OCI-LY3 (cell line): ENCODE data around the gene PACSIN2.
"Not testable (repeated sequence)": the region's sequence is repeated elsewhere in the genome, so short reads cannot be mapped to it uniquely, and the experiment has no call there.

Experiments used
- H2AFZ ChIP-seq: fragments of 200-600, 300-600 bp; shearing (Covaris generic); 2 replicates; pipeline ENCODE4 v1.6.0; 2014; ENCODE audit warnings: antibody characterized with exemption, low read depth, low read length
- H3K27ac ChIP-seq: fragments of 200-600, 300-600 bp; sonication (generic); 2 replicates; pipeline ENCODE4 v1.5.1; 2014; ENCODE audit warnings: mild to moderate bottlenecking, low read length, moderate library complexity, mixed read lengths
- H3K27me3 ChIP-seq: fragments of 200-600, 300-600 bp; sonication (generic); 2 replicates; pipeline ENCODE4 v1.6.1; 2014; ENCODE audit warnings: low read depth, low read length, mixed read lengths
- H3K36me3 ChIP-seq: fragments of 200-600, 300-600 bp; sonication (generic); replicated peaks from 2 replicates; pipeline ENCODE3; 2014; ENCODE audit warnings: low read depth, low read length, mixed read lengths
- H3K4me1 ChIP-seq: fragments of 300-600, 200-600 bp; sonication (generic); 2 replicates; pipeline ENCODE4 v1.6.1; 2014; ENCODE audit warnings: low read length, mixed read lengths
- H3K4me2 ChIP-seq: fragments of 200-600, 300-600 bp; sonication (generic); 2 replicates; pipeline ENCODE4 v1.6.1; 2014; ENCODE audit warnings: low read length, mixed read lengths
- H3K4me3 ChIP-seq: fragments of 300-600, 200-600 bp; sonication (generic); 2 replicates; pipeline ENCODE4 v1.5.1; 2014; ENCODE audit warnings: antibody characterized with exemption, mild to moderate bottlenecking, low read length, moderate library complexity
- H3K79me2 ChIP-seq: fragments of 300-600, 200-600 bp; shearing (Covaris generic); 2 replicates; pipeline ENCODE4 v1.6.1; 2014; ENCODE audit warnings: mild to moderate bottlenecking, low read length, mixed read lengths
- H3K9ac ChIP-seq: fragments of 300-600, 200-600 bp; shearing (Covaris generic); 2 replicates; pipeline ENCODE4 v1.6.0; 2014; ENCODE audit warnings: mild to moderate bottlenecking, low read length, moderate library complexity
- H3K9me3 ChIP-seq: fragments of 200-600, 300-600 bp; shearing (Covaris generic); 2 replicates; pipeline ENCODE4 v1.6.1; 2014; ENCODE audit warnings: low read length, mixed read lengths; ENCODE audit not compliant: insufficient read depth
- H4K20me1 ChIP-seq: fragments of 200-600, 300-600 bp; sonication (generic); 2 replicates; pipeline ENCODE4 v1.6.1; 2016; ENCODE audit warnings: low read length, mixed read lengths; ENCODE audit not compliant: insufficient read depth
- EZH2phosphoT487 ChIP-seq: fragments of 200-600 bp; shearing (Covaris generic); IDR thresholded peaks from 2 replicates; pipeline ENCODE4 v1.6.1; 2018; ENCODE audit warnings: antibody characterized with exemption, mixed run types, low read depth
- TF ChIP-seq, protein P1 (sequence below): fragments of 200-600, 300-600 bp; sonication (generic); IDR thresholded peaks from 2 replicates; pipeline ENCODE4 v1.5.1; 2014; ENCODE audit warnings: antibody characterized with exemption, low read length, low read depth

Gene PACSIN2

DNA sequence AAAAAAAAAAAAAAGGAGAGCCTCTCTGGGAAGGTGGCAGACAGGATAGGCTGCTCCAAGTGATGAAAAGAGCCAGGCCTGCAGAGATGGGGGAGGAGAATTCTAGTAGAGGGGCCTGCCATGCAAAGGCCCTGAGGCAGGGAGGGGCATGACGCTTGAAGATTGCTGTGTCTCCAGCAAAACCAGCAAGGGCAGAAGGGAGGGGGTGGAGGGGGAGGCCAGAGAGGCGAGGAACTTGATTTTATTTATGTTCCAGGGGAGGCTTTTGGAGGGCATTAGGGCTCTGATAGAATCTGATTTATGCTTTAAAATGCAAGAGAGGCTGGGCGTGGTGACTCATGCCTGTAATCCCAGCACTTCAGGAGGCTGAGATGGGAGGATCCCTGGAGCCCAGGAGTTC is 16.7 kb upstream of the PACSIN2 start:
- no peaks in the 10 kb centered on the region for H3K27me3 ChIP-seq
- no peak for TF ChIP-seq EZH2phosphoT487
- TF ChIP-seq, protein P1, sequence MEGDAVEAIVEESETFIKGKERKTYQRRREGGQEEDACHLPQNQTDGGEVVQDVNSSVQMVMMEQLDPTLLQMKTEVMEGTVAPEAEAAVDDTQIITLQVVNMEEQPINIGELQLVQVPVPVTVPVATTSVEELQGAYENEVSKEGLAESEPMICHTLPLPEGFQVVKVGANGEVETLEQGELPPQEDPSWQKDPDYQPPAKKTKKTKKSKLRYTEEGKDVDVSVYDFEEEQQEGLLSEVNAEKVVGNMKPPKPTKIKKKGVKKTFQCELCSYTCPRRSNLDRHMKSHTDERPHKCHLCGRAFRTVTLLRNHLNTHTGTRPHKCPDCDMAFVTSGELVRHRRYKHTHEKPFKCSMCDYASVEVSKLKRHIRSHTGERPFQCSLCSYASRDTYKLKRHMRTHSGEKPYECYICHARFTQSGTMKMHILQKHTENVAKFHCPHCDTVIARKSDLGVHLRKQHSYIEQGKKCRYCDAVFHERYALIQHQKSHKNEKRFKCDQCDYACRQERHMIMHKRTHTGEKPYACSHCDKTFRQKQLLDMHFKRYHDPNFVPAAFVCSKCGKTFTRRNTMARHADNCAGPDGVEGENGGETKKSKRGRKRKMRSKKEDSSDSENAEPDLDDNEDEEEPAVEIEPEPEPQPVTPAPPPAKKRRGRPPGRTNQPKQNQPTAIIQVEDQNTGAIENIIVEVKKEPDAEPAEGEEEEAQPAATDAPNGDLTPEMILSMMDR = no peak
- H3K27ac ChIP-seq = no peak overlapping the region
- H3K36me3 ChIP-seq = no peaks in the 10 kb centered on the region
- H3K4me3 ChIP-seq = no peak overlapping the region
- peaks cover 8% of the 10 kb centered on the region for H3K4me1 ChIP-seq
- H4K20me1 ChIP-seq = no peaks in the 10 kb centered on the region
- no peak overlapping the region for H2AFZ ChIP-seq
- H3K4me2 ChIP-seq = no peak overlapping the region
- no peaks in the 10 kb centered on the region for H3K9me3 ChIP-seq
- H3K79me2 ChIP-seq = no peaks in the 10 kb centered on the region
- no peak overlapping the region for H3K9ac ChIP-seq

DNA sequence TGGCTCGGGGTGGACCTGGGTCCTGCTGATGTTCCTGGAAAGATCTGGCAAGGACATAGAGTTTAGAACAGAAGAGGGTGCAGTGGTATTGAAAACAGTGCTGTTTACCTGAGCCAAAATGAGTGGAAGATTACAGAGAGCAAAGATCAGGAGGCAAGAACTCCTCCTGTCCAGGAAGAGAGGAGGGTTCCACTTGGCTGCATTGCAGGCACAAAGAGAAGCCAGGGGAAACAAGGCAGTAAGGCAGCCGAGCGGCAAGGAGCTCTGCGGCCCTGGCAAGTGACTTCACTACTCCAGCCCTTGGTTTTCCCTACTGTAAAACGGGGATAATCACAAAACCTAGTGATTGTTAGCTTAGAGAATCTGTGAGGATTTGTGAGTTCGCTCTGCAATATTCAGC is 3.7 kb upstream of the PACSIN2 start:
- no peak overlapping the region for H3K9ac ChIP-seq
- no peak overlapping the region for H2AFZ ChIP-seq
- H3K27ac ChIP-seq = no peak overlapping the region
- no peaks in the 10 kb centered on the region for H3K27me3 ChIP-seq
- H3K9me3 ChIP-seq = no peaks in the 10 kb centered on the region
- no peaks in the 10 kb centered on the region for H3K36me3 ChIP-seq
- peaks cover 12% of the 10 kb centered on the region for H3K79me2 ChIP-seq
- no peak overlapping the region for H3K4me2 ChIP-seq
- peaks cover 5% of the 10 kb centered on the region for H4K20me1 ChIP-seq
- peaks cover 7% of the 10 kb centered on the region for H3K4me1 ChIP-seq
- TF ChIP-seq, protein P1 = no peak
- TF ChIP-seq EZH2phosphoT487 = no peak
- H3K4me3 ChIP-seq = no peak overlapping the region

DNA sequence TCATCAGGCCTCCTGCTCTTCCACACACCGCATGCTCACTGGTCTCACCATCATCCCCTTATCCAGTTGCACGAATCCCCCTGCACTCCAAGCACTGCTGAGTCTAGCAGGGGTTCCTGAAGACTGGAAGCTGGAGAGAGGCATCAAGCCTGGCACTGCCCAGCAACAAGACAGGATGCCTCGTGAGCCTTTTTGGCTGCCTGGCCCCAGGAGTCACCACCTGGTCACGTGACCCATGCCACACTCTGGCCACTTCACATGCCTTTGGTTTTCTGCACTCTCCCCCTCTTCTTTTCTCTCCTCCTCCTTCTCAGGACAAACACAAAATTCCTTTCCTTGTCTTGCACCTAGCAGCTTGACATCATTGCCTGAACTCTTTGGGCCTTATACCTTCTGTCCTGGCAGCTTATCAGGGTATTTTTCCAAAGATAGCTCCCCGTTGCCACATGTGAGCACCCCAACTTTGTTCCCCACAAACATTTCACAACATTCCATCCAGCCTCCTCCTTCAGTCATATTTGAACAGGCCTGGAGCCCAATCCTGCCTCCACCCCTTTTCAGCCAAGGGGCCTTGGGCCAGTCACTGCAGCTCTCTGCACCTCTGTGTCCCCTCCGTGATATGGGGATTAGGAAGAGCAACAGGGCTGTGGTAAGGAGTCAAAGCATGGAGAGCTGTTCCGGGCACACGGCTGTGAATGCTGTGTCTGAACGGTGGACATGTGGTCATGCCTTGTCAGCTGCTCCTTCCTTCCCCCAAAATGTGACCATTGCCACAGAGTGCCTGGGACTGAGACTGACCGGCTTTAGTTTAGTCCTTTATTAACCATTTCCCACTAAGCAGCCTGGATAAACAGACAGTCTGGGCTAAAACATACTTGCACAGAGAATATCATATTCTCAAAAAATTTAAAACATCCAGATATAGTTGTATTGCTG is 2.8 kb upstream of the PACSIN2 start:
- no peak overlapping the region for H3K27ac ChIP-seq

DNA sequence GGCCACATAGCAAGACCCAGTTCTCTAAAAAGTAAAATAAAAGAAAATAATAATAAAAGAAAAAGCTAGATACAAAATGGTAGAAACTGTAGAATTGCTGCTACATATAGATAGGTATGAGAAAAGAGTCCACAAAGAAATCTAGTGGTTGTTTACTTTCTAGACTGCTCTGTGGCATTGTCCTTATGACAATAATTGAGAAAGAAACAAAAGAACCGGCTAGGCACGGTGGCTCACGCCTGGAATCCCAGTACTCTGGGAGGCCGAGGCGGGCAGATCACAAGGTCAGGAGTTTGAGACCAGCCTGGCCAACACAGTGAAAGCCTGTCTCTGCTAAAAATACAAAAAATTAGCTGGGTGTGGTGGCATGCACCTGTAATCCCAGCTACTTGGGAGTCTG is 1.2 kb upstream of the PACSIN2 start:
- not testable (repeated sequence) for H3K27ac ChIP-seq, H3K9me3 ChIP-seq, H3K27me3 ChIP-seq, H3K9ac ChIP-seq, H3K36me3 ChIP-seq, H3K4me3 ChIP-seq, H3K4me2 ChIP-seq, H2AFZ ChIP-seq
- peaks cover 33% of the 10 kb centered on the region for H3K79me2 ChIP-seq
- H4K20me1 ChIP-seq = peaks cover 17% of the 10 kb centered on the region
- H3K4me1 ChIP-seq = peaks cover 11% of the 10 kb centered on the region

More for the DNA sequence above, 2.8 kb upstream of the PACSIN2 start:
- Histone ChIP-seq H3K9me3 (no peaks in the 10 kb centered on the region), H3K27me3 (no peaks in the 10 kb centered on the region), H3K4me3 (no peak overlapping the region), H3K4me2 (no peak overlapping the region), H2AFZ (no peak overlapping the region), H3K79me2 (peaks cover 20% of the 10 kb centered on the region), H4K20me1 (peaks cover 13% of the 10 kb centered on the region), H3K36me3 (no peaks in the 10 kb centered on the region), H3K9ac (no peak overlapping the region), H3K4me1 (peaks cover 11% of the 10 kb centered on the region)
- TF ChIP-seq, protein P1 = no peak
- TF ChIP-seq EZH2phosphoT487 = no peak
